Peyer's patch (tissue), 4 donors: Measurements from ENCODE around the gene OTUB1.
"Not testable (repeated sequence)": the region's sequence is repeated elsewhere in the genome, so short reads cannot be mapped to it uniquely, and the experiment has no call there.

Experiments used
- CTCF ChIP-seq, 6 experiments: fragments of 450-650 bp in 4 of 6; fragments of 200-600 bp in 2 of 6; sonication (generic) in 1 of 6; IDR thresholded peaks; one replicate each; pipeline ENCODE4 v1.5.1; 2017 to 2019; ENCODE audit warnings: antibody characterized with exemption in 6 of 6, mild to moderate bottlenecking in 3 of 6, moderate library complexity in 1 of 6
- POLR2A ChIP-seq, 2 donors: fragments of 450-650 bp; IDR thresholded peaks; one replicate each; pipeline ENCODE4 v1.5.1; 2017; ENCODE audit warnings: antibody characterized with exemption in 2 of 2, mild to moderate bottlenecking in 2 of 2, moderate library complexity in 2 of 2

GRCh38 chr11:63963895-63964294 is 22.3 kb upstream of the OTUB1 start:
- TF ChIP-seq CTCF, POLR2A (IDR thresholded peaks at IDR 0.05): not testable (repeated sequence)
